Cortex of kidney (tissue), 1 donor: ENCODE results near the gene C11orf58.

ENCODE experiments used
- DNase-seq: peaks from one replicate; lab custom pipeline; 2025; lab: John Stamatoyannopoulos, UW

Gene C11orf58

DNA sequence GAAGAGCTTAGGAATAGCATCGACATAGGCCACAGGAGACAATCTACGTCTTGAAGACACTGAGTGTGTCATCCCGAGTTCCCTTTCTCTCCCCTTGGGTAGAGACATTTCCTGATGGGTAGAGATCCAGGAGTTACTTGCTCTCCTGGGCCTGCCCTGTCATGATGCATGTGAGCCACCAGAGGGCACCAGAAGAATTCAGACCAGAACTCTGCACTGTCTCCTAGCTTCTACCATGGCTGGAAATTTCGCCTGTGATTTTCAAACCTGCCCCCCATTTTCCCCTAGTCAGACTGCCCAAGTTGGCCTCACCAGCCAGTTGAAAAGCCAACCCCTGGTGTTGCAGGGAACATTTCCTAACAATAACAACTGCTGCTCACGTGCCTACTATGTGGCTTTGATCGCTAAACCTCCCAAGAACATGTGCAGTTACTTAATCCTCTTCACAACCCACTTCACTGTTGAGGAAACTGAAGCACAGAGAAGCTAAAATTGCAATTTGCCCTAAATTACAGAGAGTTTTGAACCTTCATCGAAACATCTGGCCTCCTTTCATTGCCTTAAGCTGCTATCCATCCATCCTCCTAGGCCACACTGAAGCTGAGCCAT, 47.2 kb downstream of the C11orf58 start:
- DNase-seq: no peak

DNA sequence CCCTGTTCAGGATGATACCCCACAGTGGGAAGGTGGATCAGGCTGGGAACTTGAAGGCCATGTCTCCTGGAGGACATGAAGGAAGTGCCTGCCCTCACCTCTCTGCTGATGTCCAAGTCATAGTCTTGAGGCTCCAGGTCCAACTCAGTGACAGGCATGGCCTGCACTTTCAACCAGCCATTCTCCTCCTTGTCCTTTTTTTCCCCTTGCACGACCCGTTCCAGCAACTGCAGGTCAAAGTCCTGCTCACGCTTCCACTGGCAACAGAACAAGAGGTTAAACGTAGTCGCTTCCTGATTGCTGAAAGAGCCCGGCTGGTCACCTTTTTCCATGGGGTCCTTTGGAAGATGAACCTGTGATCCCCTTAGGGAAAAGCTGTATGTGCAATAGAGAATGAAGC, 47.7 kb downstream of the C11orf58 start:
- no peak for DNase-seq

DNA sequence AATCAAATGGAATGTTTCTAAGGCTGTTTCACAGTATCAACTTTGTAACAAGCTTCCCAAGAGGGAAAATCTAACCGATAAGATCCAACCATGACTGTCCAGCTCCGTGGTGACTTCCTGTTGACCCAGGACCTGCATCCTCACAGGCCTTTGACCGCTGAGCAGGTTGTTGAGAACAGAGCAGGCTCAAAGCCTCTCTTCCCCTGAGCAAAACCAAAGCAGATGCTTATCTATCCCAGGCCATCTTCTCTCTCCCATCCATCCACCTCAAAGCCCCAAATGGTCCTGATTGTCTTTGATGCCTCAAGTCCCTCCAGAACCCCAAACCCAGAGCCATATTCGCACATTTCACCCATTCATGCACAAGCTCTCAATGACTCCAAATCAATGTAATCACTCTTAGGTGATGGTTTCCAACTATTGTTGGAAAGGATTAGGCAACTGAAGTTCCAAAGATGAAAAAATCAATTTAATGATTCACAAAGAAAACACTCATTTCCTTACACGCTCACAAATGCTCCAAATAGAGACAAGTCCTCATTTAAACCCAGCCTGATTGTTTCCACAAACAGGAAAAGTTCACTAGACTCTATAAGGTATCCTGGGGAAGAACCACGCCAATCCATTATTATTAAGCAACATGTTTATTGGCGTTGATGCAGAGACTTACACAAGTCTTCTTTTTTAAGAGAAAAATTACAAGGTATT, 48.7 kb downstream of the C11orf58 start:
- no peak for DNase-seq

DNA sequence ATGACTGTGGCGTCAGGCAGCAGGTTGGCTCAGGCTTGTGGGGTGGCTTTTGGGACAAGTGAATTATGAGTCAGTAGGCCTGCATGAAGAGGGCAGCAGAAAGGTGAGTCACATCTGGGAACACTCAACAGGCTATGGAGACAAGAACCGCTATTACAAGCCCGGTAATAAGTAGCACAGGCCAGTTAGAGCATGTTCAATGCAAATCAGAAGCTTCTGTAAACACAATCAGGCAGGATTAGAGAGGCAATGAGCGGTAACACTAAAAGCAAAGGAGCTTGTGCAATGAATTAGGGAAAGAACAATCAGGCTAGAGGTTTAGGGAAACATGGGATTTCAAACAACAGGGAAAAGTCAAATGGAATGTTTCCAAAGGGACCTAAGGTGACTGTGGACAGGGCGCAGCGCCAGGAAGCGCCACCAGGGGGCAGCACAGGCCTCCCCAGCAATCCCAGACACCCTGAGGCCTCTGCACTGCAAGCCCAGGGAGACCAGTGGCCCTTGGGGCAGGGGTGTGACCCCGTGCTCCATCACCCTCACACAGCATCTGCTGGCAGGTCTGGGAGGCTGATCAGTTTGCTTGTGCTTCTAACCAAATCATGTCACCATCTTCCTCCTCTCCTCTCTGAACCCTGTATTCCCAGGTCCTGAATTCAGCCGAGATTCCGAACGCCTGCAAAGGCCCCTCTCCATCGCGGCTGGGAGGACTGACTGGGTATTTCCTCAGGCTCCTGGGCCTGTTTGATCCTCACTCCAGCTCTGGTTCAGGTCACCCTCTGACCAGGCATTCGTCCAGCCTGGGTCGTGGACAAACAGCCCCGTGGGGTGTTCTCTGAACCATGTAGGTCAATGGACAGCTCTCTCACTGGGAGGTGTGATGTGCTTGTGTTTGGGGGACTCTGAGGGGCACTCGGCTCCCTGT, 50.0 kb downstream of the C11orf58 start:
- DNase-seq: no peak

DNA sequence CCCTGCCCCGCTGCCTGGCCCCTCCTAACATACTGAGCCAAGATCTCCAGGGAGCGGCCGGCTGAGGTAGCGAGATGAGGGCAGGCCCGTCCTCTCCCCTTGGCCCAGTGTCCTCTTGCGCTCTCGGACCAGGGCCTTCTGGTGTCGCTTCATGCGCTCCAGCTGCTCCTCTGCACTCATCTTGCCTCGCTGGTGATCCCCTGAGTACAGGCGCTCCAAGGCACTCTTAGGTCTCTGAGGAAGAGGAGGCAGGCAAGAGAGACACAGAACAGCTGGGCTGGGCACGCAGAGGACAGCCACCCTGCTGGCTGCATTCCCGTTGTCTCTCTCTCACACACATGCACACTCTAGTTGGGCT, 50.6 kb downstream of the C11orf58 start:
- DNase-seq: no peak

DNA sequence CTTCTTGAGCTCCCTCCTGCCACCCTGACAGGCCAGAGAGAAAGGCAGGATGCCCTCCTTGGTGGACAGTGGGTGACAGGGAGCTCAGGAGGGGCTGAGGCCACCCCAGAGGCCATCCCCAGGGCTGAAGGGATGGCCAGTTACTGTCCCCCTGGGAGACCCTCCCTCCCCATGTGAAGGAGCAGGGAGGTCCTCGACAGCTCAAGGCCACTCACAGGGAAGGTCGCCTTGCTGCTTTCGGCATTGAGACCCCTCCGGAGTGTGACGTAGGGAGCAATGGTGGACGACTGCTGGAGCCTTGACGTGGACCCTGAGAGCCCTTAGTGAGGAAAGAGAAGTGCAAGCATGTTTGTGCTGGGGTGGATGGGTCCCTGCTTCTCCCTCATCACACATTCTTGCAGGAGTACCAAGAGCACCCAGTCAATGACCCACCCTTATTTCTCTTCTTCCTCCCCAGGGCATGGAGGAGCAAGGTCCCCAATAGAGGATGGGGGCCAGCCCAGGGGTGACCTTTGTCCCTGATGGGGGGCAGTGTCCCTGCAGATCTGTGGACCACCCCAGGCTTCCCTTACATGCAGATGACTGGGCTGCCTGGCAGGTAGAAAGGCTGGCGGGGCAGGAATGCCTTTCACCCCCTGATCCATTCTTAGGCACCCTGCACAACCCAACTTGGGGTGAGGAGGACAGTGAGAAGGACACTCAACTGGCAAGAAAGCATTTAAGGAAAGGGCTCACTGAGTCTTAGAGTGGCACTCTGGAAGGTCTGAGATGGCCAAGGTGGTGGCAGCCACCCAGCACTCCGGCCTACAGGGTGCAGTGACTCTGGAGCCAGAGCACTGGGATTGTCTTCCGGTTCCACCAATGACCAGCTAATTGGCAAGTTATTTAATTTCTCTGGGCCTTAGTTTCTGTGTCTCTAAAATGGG, 51.4 kb downstream of the C11orf58 start:
- DNase-seq: no peak

DNA sequence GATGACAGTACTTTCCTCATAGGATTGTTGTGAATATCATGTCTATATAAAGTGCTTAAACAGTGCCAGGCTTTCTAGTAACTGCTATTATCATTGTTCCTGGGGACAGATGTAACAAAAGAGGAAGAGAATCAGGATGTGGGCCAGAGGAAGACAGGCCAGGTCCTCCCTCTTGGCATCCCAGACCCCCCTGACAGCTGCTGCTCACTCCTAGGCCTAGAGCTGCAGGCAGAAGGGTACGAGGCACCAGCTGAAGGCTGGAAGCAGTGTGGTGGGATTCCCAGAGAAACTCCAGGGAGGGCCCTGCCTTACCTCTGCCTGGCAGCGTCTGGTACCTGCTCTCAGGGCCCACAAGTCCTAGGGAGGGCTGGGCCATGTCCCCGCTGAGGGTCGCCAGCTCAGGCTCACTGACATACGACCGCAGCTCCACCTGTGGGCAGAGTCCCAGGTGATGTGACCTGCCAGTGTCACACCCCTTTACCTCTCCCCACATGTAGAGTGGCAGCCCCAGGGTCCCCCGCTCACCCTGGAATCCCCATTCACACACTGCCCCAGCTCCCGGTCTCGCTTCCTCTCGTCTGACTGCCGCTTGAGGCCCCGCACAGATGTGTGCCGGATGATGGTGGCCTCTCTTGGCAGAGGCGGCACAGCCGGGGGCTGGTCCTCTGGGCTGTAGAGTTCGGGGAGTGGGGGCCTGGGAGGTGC, 52.2 kb downstream of the C11orf58 start:
- DNase-seq: no peak

DNA sequence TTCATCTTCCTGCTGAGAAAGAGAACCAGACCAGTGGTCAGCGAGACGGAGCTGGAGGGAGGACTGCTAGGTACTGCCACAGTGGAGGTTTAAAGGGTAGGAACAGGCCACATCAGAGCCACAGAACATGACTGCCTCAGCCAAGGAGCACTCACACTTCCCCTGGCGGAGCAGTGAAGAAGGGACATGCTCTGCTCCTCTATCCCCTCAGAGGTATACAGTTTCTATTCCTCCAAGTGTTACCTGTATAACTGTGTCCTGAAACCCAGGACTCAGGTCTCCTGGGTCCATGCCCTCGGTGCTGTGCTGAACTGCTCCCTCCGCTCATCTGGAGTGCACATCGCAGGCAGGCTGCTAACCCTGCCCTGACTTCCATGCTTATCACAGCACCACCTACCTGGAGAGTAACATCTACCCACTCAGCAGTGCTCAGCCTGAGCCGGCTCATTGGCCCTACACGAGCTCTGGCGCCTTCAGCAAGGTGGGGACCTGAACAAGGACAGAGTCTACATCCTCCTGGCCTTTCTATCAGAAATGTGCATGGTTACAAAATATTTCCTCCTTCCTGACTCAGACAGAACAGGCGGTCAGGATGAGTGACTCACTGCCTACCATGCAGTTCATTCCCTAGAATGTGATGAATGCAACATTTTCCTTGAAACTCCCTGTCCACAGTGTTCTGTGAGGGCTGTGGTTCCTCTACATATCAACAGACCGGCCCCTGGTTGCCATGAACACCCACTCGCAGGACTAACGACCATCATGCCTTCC, 52.9 kb downstream of the C11orf58 start:
- DNase-seq: no peak

DNA sequence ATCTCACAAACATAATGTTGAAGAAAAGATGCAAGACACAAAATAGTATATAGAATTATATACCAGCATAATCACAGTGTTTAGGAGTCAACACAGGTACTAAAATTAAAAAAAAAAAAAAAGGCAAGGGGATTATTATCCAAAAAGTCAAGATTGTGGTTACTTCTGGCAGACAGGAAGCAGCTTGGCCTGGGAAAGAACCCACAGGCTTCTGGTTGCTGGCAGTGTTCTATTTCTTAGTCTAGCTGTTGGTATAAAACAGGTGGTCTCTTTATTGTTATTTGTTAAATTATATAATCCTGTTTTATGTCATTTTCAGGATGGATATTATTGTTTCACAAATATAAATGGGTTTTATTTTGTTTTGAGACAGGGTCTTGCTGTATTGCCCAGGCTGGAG, 54.0 kb downstream of the C11orf58 start:
- DNase-seq: no peak

DNA sequence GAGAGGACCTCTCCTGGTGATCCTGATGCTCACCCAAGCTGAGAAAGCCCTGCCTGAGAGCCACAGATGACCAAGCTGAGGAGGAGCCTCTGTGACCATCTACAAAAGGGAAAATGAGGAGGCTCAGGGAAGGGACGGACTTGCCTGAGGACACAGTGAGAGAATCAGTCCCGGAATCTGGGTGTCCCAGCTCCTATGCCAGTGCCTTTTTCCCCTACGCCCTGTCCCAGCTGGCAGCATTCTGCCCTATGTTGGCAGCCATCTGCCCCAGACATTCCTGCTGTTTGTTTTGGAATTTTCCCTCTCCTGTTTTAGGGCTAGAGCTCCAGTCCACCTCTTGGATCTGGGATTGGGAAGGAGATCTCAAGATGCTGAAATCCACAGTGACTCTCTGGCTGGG, 54.6 kb downstream of the C11orf58 start:
- no peak for DNase-seq

DNA sequence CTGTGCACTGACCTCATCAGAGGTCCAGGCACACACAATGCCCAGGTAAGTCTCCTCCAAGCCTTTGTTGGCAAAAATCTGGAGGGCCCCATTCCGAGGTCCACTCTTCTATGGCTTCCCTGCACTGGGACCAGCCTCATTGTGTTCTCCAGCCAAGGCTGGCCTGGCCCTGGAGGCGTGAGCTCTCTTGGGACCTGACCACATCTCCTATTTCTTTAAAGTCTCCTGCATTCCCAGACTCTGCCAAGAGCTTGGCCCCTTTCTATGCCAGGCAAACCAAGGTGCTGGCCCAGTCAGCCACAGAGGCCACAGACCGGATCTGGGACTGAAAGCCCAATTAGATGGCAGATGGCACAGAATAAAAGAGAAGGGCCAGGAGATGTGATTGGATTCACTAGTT, 55.1 kb downstream of the C11orf58 start:
- no peak for DNase-seq

DNA sequence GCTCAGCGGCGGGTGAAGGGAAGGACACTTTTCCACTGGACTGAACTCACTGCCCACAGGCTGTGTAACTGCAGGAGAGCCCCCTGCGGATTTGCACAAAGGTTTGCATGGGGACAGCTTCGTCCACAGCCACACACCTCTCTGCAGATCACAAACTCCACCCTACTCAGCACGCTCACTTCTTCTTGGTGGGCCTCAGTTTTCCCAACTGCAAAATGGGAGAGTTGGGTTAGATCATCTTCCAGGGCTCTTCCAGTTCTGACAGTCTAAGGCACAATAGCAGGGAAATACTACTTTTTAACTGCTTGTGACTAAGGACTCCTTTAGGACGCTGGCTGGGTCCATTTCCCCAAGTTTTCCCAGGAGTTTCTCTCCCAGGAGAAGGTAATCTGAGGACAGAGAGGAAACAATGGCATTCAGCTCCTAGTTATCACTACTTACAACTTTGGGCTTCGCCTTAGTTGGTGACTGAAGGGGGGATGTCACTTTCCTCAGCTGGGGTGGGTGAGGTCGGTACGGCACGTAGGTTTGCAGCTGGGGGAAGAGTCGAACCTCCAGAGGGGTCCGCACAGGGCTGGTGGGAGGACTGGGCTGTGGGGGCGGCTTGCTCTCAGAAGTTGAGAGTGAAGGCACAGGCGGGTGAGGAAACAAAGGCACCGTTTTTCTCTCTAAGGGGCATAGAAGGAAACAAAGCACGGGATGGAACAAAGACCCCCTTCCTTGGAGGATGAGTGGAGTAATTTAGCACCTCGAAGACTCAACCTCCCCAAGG, 55.8 kb downstream of the C11orf58 start:
- DNase-seq: no peak

DNA sequence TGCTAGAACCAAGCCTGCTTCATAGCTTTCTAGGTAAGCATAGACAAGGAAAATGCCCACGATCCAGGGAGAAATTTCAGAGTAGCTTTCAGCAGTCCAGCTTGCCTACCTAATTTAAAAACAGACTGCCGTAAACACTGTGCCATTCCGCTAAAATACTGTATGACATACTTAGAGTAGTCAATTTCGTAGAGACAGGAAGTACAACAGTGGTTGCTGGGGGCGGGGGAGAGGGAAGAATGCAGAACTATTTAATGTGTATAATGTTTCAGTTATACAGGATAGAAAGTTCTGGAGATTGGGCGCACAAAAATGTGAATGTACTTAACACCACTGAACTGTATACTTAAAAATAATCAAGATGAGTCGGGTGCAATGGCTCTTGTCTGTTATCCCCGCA, 56.7 kb downstream of the C11orf58 start:
- DNase-seq: no peak

DNA sequence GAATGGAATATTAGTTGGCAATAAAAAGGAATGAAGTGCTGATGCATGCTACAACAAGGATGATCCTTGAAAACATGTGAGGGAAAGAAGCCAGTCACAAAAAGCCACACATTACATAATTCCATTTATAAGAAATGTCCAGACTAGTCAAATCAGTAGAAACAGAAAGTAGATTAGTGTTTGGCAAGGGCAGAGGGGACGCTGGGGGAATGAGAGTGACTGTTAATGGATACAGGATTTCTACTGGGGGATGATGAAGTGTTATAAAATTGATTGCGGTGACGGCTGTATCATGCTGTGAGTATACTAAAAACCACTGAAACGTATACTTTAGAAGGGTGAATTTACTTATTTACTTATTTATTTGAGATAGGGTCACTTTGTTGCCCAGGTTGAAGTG, 57.9 kb downstream of the C11orf58 start:
- no peak for DNase-seq

DNA sequence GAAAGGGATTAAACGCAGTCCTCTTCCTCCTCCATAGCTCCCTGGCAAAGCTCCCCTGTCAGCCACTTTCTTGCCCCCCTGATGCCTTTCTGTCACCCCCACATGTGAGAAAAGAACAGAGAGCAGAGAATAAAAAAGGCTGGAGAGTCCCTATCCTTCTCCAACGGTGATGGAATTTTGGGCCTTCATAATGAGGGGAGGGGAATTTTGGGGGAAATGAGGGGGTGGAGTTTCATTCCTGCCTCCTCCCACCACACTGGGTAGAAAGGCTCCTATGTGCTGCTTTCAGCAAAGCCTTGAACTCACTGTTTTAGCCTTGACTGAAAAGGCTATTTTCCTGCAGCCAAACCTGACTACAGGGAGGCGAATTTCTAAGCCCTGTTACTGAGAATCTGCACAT, 59.3 kb downstream of the C11orf58 start:
- DNase-seq: no peak

DNA sequence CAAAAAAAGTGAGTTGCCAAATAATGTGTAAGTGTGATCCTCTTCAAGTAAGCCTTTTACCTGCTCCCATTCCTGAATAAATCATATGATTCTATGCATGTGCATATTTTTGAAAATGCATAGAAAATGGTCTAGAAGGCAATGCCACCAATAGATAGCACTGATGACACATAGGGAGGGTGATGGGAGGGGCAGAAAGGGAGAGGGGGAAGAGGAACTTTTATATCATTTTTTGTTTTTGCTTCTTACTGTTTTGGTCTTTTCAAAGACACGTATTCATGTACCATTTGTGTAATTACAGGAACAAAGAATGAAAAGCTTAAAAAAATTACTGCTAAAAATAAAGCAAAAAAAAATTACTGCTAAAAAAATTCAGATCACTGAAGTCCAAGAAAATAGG, 60.8 kb downstream of the C11orf58 start:
- DNase-seq: no peak

DNA sequence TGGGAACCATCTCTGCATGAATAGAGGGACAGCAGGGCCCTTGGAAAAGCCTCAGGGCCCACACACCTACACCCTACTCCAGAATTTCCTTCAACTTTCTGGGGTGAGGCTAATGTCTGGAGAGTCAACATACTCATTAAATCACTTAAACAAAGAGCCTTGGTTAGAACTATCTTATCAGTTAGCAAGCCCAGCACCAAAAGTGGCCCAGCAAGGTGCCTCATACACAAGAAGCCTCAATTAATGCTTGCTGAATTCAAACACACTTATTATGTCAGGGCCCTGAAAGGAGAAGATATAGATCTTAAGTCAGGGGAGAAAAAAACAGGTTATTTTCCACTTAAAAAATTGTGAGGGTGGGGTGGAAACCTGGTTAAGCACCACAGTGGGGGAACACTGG, 61.4 kb downstream of the C11orf58 start:
- no peak for DNase-seq

DNA sequence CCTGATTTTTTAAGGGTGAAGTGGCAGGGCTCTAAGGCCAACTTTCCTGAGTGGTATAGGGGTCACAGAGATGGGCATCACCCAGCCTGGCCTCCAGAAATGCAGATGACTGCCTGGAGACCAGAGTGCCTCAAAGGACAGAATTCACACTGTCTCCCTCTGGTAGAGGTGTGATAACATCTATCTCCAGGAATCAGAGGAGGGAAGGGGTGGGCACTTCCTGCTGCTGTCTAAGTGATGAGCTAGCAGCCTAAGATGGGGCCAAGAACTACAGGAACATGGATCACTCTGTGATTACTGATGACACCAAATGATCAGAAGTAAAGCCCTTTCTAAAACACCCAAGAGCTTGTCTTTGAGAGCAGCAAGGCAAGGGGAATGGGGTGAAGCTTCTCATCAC, 61.9 kb downstream of the C11orf58 start:
- DNase-seq: no peak

DNA sequence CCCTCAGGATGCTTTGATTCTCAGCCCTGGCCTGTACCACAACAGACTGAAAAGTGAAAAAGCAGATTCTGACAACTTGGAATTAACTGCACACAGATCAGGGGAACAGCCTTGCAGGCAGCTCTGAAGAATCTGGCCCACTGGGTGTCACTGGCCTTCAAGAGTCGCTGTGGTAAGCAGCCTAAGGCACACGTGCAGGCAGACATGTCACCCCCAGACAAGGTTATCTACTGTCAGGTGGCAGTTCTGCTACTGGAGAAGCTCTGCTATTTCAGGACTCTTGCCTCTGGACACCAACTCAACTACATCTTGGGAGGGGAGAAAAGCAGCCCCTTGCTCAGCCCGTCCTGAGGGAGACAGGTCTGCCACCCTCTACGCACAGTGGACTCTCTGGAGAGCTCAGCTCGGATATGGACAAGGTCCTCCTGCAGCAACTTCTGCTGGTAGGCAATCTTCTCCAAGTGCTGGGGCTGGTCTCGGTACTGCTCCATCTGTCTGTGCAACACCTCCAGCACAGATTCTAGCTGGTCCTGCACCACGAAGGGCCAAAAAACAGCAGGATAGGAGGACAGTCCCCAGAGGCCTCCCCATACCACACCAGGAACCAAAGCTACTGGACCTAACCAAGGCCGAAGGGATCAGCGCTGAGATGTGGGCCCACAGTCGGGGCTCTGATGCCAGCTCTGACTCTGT, 63.0 kb downstream of the C11orf58 start:
- no peak for DNase-seq
